Kidney epithelial cell (primary cell): ENCODE data around the gene DNAI2. TPM values are rescaled to one million over a fixed set of nuclear protein-coding genes. Genes with fewer than 3 reads are reported as not detected.

Source experiments
- DNase-seq: peaks from one replicate; pipeline ENCODE4 v3.0.0-alpha.2; 2010; ENCODE audit warnings: low read depth
- H3K27me3 ChIP-seq: 2 replicates; pipeline ENCODE4 v1.6.0; 2011; ENCODE audit warnings: low read length; ENCODE audit not compliant: control insufficient read depth, insufficient read depth
- H3K36me3 ChIP-seq: 2 replicates; pipeline ENCODE4 v1.5.1; 2011; ENCODE audit warnings: low read length; ENCODE audit not compliant: control insufficient read depth, insufficient read depth
- H3K4me3 ChIP-seq: 2 replicates; pipeline ENCODE4 v1.5.1; 2011; ENCODE audit warnings: low read depth, mild to moderate bottlenecking, control low read depth, low read length
- CTCF ChIP-seq: IDR thresholded peaks from 2 replicates; pipeline ENCODE4 v1.5.1; 2011; ENCODE audit warnings: mild to moderate bottlenecking, moderate library complexity, low read length, control low read depth, inconsistent platforms; ENCODE audit not compliant: insufficient read depth, poor library complexity, severe bottlenecking
- total RNA-seq: library from RNA; depleted of rRNA; stranded (reverse); fragments of >200 nt; gene quantifications from 2 replicates; pipeline ENCODE4 v1.2.3, GENCODE V29; 2015

Gene DNAI2
- total RNA-seq, 1 donor from 2014 or later = not detected

- Histone ChIP-seq H3K36me3 (no peaks in the 10 kb centered on the region), H3K27me3 (peaks cover 2% of the 10 kb centered on the region), H3K4me3 (no peak overlapping the region)
- no peak for TF ChIP-seq CTCF
- DNase-seq = no peak
Measured at GRCh38 chr17:74235040-74235581, 38.9 kb upstream of the DNAI2 start.

- no peaks in the 10 kb centered on the region for H3K36me3 ChIP-seq
- H3K4me3 ChIP-seq = no peak overlapping the region
- TF ChIP-seq CTCF = no peak
- no peak for DNase-seq
- peaks cover 2% of the 10 kb centered on the region for H3K27me3 ChIP-seq
Measured at GRCh38 chr17:74235911-74236371, 38.1 kb upstream of the DNAI2 start.

GRCh38 chr17:74237321-74237720, 36.7 kb upstream of the DNAI2 start:
- H3K36me3 ChIP-seq = no peaks in the 10 kb centered on the region
- no peak for DNase-seq
- no peak overlapping the region for H3K4me3 ChIP-seq
- H3K27me3 ChIP-seq = peaks cover 2% of the 10 kb centered on the region
- no peak for TF ChIP-seq CTCF

DNA sequence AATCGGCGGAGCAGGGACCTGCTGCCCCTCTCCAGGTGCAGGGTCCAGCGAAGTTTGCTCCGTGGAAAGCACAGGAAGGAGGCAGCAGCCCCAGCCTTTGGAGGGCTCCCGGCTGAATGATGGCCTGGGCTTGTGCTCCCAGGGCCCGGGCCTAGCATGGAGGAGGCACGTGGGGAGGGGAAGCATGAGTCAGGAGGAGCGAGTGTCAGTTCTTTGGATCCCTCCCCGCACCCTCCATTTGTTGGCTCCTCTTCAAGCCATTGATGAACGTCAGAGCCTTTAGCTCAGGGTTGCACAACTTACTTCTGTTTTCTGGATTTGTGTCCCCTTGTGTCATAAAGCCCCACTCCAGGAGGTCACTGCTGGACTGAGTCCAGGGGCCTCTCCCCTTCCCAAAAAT, 34.9 kb upstream of the DNAI2 start:
- no peak for TF ChIP-seq CTCF
- Histone ChIP-seq H3K27me3 (peaks cover 8% of the 10 kb centered on the region), H3K36me3 (no peaks in the 10 kb centered on the region), H3K4me3 (no peak overlapping the region)
- no peak for DNase-seq

GRCh38 chr17:74240618-74241205, 33.3 kb upstream of the DNAI2 start:
- DNase-seq = no peak
- Histone ChIP-seq H3K27me3 (peaks cover 12% of the 10 kb centered on the region), H3K4me3 (no peak overlapping the region), H3K36me3 (no peaks in the 10 kb centered on the region)
- no peak for TF ChIP-seq CTCF

- no peak overlapping the region for H3K4me3 ChIP-seq
- H3K36me3 ChIP-seq = no peaks in the 10 kb centered on the region
- TF ChIP-seq CTCF = no peak
- H3K27me3 ChIP-seq = peaks cover 14% of the 10 kb centered on the region
- no peak for DNase-seq
Measured at GRCh38 chr17:74241431-74241830, 32.6 kb upstream of the DNAI2 start.
